ENCODE results near the gene MYLK.

- TF ChIP-seq, protein P1, sequence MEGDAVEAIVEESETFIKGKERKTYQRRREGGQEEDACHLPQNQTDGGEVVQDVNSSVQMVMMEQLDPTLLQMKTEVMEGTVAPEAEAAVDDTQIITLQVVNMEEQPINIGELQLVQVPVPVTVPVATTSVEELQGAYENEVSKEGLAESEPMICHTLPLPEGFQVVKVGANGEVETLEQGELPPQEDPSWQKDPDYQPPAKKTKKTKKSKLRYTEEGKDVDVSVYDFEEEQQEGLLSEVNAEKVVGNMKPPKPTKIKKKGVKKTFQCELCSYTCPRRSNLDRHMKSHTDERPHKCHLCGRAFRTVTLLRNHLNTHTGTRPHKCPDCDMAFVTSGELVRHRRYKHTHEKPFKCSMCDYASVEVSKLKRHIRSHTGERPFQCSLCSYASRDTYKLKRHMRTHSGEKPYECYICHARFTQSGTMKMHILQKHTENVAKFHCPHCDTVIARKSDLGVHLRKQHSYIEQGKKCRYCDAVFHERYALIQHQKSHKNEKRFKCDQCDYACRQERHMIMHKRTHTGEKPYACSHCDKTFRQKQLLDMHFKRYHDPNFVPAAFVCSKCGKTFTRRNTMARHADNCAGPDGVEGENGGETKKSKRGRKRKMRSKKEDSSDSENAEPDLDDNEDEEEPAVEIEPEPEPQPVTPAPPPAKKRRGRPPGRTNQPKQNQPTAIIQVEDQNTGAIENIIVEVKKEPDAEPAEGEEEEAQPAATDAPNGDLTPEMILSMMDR (IDR thresholded peaks at IDR 0.05), result no peak
- TF ChIP-seq POLR2A (IDR thresholded peaks at IDR 0.05), result no peak
These were observed 189.6 kb downstream of the MYLK start for GRCh38 chr3:123694366-123695087.
